Esophagus muscularis mucosa (tissue), 4 donors: ENCODE results near the gene WWOX.

Experiments
- CTCF ChIP-seq, 3 experiments: fragments of 200-600 bp in 2 of 3; fragments of 450-650 bp in 1 of 3; sonication (generic) in 2 of 3; IDR thresholded peaks; one replicate each; pipeline ENCODE4 v1.5.1; 2017 to 2019; ENCODE audit warnings: antibody characterized with exemption in 3 of 3, mild to moderate bottlenecking in 2 of 3, moderate library complexity in 1 of 3
- EP300 ChIP-seq: sonication (generic); formaldehyde crosslinking; IDR thresholded peaks from one replicate; pipeline ENCODE4 v1.6.1; 2017; ENCODE audit warnings: antibody characterized with exemption
- POLR2A ChIP-seq: fragments of 450-650 bp; IDR thresholded peaks from one replicate; pipeline ENCODE4 v1.6.1; 2017; ENCODE audit warnings: antibody characterized with exemption, moderate library complexity, mild to moderate bottlenecking, low read depth
- POLR2AphosphoS5 ChIP-seq, 2 donors: sonication (generic); formaldehyde crosslinking; IDR thresholded peaks; one replicate each; pipeline ENCODE4 v1.6.1; 2017; ENCODE audit warnings: antibody characterized with exemption in 2 of 2

- TF ChIP-seq POLR2A (no peak), POLR2AphosphoS5 (IDR thresholded peaks at IDR 0.05) (no peak), CTCF (IDR thresholded peaks at IDR 0.05) (no peak), EP300 (no peak)
Observed at GRCh38 chr16:78213751-78214150, 114.3 kb downstream of the WWOX start.
